Testis (tissue), 2 donors: ENCODE data around the gene SPATA2L.

ENCODE experiments used
- CTCF ChIP-seq, 3 experiments: fragments of 450-650 bp in 2 of 3; fragments of 200-600 bp in 1 of 3; sonication (generic) in 1 of 3; IDR thresholded peaks; one replicate each; pipeline ENCODE4 v1.5.1; 2016 to 2019; ENCODE audit warnings: antibody characterized with exemption in 3 of 3, mild to moderate bottlenecking in 2 of 3, moderate library complexity in 1 of 3
- POLR2A ChIP-seq: fragments of 450-650 bp; IDR thresholded peaks from one replicate; pipeline ENCODE4 v1.6.1; 2017; ENCODE audit warnings: antibody characterized with exemption, mild to moderate bottlenecking, moderate library complexity

GRCh38 chr16:89730610-89731234 lies 29.2 kb upstream of the SPATA2L start:
- TF ChIP-seq CTCF (IDR thresholded peaks at IDR 0.05) (no peak), POLR2A (no peak)
